NCI-H1105 (cell line): ENCODE measurements around the gene ST6GALNAC1.

Experiments
- DNase-seq: peaks from one replicate; lab custom pipeline; 2025; lab: John Stamatoyannopoulos, UW

Gene ST6GALNAC1

GRCh38 chr17:76675648-76676047 lies 32.1 kb upstream of the ST6GALNAC1 start:
- DNase-seq = no peak

- no peak for DNase-seq
Observed at GRCh38 chr17:76674600-76674999, 31.0 kb upstream of the ST6GALNAC1 start.

GRCh38 chr17:76673729-76674128 lies 30.2 kb upstream of the ST6GALNAC1 start:
- no peak for DNase-seq

GRCh38 chr17:76672892-76673291 lies 29.3 kb upstream of the ST6GALNAC1 start:
- DNase-seq = no peak

GRCh38 chr17:76672270-76672851 lies 28.8 kb upstream of the ST6GALNAC1 start:
- DNase-seq = no peak

- no peak for DNase-seq
Observed at GRCh38 chr17:76671912-76672262, 28.3 kb upstream of the ST6GALNAC1 start.

GRCh38 chr17:76671123-76671911 lies 27.8 kb upstream of the ST6GALNAC1 start:
- DNase-seq = peak; percentile 98

GRCh38 chr17:76670718-76671122 lies 27.2 kb upstream of the ST6GALNAC1 start:
- DNase-seq = no peak

GRCh38 chr17:76670020-76670717 lies 26.6 kb upstream of the ST6GALNAC1 start:
- DNase-seq = no peak

GRCh38 chr17:76667786-76668453 lies 24.4 kb upstream of the ST6GALNAC1 start:
- no peak for DNase-seq

- DNase-seq = no peak
Observed at GRCh38 chr17:76667491-76667755, 23.9 kb upstream of the ST6GALNAC1 start.

GRCh38 chr17:76660656-76661042 lies 17.1 kb upstream of the ST6GALNAC1 start:
- DNase-seq = no peak

GRCh38 chr17:76659928-76660655 lies 16.5 kb upstream of the ST6GALNAC1 start:
- no peak for DNase-seq

GRCh38 chr17:76658242-76658662 lies 14.7 kb upstream of the ST6GALNAC1 start:
- no peak for DNase-seq

- no peak for DNase-seq
Observed at GRCh38 chr17:76657505-76658241, 14.1 kb upstream of the ST6GALNAC1 start.

- no peak for DNase-seq
Observed at GRCh38 chr17:76654408-76654807, 10.9 kb upstream of the ST6GALNAC1 start.

GRCh38 chr17:76650504-76650903 lies 6.9 kb upstream of the ST6GALNAC1 start:
- no peak for DNase-seq

- no peak for DNase-seq
Observed at GRCh38 chr17:76646712-76647111, 3.2 kb upstream of the ST6GALNAC1 start.

- DNase-seq = no peak
Observed at GRCh38 chr17:76645481-76645880, 1.9 kb upstream of the ST6GALNAC1 start.

- no peak for DNase-seq
Observed at GRCh38 chr17:76644995-76645394, 1.4 kb upstream of the ST6GALNAC1 start.

GRCh38 chr17:76642994-76643393 lies 563 bp downstream of the ST6GALNAC1 start:
- DNase-seq = no peak
